Measurements from ENCODE around the gene XPO4.

The XPO4 gene

DNA sequence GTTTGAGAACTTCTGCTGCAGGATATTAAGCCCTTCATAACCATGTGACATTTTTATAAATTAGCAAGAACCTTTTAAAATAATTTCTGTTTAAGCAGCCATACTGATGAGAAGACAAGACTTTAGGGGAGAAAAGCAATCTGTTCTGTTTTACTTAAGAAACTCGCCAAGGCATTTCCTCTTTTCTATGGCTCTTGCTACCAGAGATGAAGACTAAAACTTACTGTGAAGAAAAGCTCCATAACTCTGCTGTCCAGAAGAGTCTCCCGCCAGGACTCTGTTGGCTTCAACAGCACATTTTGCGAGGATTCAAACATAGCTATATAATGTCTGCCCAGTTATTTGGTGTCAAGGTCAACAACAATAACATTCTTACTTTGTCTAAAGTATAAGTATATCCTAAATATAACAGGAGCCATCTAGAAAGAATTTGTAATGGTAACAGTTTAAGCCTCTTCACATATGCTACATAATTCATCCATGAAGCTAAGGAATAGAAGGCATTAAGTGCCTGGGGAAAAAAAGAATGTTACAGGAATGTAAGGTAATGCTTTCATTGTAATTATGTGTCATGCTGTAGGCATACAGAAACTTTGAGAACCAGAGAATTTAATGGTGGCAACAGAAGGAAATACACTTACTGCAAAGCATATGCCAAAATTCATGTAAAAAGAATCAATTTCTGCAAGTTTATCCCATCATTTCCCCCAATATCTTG, 75.5 kb downstream of the XPO4 start:
- DNase-seq (ENCODE audit: low spot score) = no peak

DNA sequence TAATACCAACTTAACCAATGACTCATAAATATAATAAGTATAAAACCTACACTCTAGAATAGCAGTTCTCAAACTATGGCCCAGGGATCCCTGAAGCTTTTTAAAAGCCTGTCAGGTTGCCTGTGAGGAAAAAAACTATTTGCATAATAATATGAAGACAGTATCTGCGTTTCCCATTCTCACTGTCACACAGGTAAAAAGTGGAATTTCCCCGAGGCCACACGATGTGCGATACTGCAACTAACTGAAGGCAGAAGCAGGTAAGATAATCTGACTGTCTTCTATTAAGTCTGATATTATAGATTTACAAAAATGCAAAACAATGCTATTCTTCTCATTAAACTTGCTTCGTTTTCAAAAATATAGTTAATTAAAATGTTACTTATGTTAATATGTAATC, 76.2 kb downstream of the XPO4 start:
- DNase-seq (ENCODE audit: low spot score) = no peak

GRCh38 chr13:20825477-20825875, 77.1 kb downstream of the XPO4 start:
- DNase-seq (ENCODE audit: low spot score) = peak; percentile 5

- peak; percentile 41 for DNase-seq (ENCODE audit: low spot score)
Measured at GRCh38 chr13:20824762-20825476, 77.6 kb downstream of the XPO4 start.

GRCh38 chr13:20823071-20823470, 79.5 kb downstream of the XPO4 start:
- DNase-seq (ENCODE audit: low spot score) = no peak

- no peak for DNase-seq (ENCODE audit: low spot score)
Measured at GRCh38 chr13:20822406-20822805, 80.1 kb downstream of the XPO4 start.

DNA sequence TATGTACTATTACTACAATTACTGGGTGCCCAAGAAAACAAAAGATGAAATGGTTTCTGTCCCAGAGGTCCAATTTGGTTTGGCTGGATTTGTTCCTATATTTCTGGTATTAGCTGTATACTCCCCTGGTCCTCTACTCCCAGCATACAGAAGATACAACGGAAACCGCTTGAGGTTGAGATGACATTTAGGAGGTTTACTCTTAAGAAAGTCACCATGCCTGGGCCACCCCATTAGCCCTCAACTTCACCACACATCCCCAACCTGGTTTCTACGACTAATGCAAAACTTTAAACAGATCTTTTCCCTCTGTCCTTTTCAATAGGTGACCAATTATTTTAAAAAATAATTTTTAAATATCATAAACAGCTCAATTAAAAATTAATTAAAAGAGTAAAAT, 82.8 kb downstream of the XPO4 start:
- DNase-seq (ENCODE audit: low spot score) = no peak

GRCh38 chr13:20815464-20815863, 87.1 kb downstream of the XPO4 start:
- DNase-seq (ENCODE audit: low spot score) = no peak

GRCh38 chr13:20814224-20814910, 88.2 kb downstream of the XPO4 start:
- peak; percentile 83 for DNase-seq (ENCODE audit: low spot score)

DNA sequence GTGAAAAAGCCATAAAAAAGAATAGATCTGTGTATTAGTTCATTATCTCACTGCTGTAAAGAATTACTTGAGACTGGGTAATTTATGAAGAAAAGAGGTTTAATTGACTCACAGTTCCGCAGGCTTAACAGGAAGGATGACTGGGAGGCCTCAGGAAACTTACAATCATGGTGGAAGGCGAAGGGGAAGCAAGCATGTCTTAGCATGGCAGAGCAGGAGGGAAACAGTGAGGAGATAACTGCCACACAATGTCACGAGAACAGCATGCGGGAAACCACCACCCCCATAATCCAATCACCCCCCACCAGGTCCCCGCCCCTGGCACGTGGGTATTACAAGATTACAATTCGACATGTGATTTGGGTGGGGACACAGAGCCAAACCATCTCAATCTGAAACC, 89.7 kb downstream of the XPO4 start:
- DNase-seq (ENCODE audit: low spot score) = no peak

DNA sequence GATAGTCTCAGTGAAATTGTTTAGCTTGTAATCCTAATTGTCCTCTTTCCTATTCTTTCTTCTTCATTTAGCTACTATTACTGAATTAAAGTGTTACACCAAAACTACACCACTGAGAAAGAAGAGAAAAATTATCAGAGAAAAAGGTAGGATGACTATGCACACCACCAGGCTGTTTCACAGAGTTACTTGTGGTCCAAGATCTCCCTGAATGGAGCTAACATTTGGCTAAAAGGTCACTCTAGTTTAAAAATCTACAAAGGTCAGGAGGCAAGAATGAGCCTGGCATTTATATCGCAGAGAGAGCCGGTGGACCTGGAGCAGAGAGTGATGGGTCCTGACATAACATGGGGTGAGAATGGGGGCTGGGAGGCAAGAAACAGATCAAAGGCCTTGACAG, 91.7 kb downstream of the XPO4 start:
- no peak for DNase-seq (ENCODE audit: low spot score)

DNA sequence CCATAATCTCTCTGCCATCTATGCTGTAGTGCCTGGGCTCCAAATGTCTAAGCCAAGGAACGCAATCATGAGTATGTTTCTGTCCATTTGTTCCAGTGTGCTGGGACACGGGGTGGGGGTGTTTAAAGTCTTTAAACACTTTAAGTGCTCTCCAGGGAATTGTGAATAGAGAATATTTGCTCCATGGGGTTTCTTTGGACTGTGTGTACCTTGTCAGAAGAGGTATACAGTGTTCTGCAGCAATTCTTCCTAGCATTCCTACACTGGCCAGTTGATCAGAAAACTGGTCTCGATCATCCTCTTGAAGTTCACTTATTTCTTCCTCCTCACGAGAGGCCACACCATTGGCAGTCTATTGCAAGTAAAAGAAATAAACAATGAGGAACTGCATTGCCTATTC, 93.7 kb downstream of the XPO4 start:
- DNase-seq (ENCODE audit: low spot score) = no peak

DNA sequence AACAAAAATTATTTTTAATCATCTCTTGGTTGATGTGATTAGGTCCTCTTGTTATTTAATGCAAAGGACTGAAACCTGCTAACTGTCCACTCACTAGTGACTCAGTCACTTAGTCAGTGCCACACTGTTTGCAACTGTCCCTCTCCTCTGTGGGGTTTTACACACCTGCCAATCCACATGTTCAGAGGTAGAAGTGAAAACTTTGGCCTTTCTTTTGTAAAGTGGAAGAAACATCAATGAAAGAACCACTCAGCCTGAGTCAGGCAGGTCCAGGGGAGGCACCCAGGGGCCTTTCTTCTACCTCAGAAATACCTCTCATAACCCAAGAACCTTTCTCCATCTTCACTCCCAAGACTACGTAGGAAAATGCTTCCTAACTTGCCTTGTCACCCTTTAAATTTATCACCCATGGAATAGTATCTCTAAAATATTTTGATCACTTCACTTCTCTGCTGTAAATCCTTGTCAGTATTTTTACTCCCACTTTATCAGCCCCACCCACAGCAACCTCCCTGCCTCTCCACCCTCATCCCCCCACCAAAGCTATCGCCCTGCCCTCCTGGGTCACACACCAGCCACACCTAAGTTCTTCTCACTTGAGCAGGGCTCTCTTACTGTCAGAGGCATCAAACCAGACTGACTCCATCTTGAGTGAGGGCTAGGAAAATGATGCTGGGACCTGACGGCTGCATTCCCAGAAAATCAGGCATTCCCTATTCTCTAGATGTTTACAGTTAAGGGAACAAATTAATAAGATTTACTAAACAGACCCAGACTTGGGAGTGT, 99.2 kb downstream of the XPO4 start:
- DNase-seq (ENCODE audit: low spot score) = no peak

DNA sequence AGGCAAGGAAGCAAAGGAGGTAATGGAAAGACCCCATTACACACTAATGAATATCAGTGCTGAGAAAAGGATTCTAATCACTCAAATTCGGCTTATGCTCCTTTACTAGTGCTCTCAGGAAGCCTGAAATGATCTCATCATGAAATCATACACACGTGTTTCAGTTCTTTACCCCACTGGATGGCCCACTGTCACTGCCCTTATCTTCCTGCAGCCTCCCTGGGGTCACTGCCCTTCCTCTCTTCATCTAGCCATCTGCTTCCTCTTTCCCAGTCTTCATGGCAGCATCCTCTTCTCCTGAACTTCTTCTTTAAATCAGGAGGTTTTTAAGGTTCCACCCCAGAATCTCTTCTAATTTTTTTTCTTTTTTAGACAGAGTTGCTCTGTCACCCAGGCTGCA, 100.8 kb downstream of the XPO4 start:
- no peak for DNase-seq (ENCODE audit: low spot score)

- no peak for DNase-seq (ENCODE audit: low spot score)
Measured at GRCh38 chr13:20799726-20800416, 102.7 kb downstream of the XPO4 start.

GRCh38 chr13:20798027-20798426, 104.5 kb downstream of the XPO4 start:
- DNase-seq (ENCODE audit: low spot score) = no peak

GRCh38 chr13:20796791-20797508, 105.6 kb downstream of the XPO4 start:
- DNase-seq (ENCODE audit: low spot score) = no peak

- no peak for DNase-seq (ENCODE audit: low spot score)
Measured at GRCh38 chr13:20789665-20790064, 112.9 kb downstream of the XPO4 start.

DNA sequence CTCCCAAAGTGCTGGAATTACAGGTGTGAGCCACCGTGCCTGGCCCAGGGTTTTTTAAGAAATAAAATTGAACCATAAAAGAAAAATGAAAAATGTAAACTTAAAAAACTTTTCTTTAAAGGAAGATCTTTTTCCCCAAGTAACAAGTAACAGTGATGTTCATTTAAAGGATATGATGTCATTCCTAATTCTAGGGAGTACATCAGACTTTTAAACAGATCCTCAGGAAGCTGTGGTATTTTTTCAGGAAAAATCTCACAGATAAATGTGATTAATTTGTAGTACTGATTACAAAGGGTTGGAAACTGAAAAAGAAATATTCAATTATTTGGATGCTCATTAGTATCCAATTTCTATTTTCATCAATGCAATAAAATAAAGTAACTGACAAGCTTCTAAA, 114.2 kb downstream of the XPO4 start:
- DNase-seq (ENCODE audit: low spot score) = no peak

DNA sequence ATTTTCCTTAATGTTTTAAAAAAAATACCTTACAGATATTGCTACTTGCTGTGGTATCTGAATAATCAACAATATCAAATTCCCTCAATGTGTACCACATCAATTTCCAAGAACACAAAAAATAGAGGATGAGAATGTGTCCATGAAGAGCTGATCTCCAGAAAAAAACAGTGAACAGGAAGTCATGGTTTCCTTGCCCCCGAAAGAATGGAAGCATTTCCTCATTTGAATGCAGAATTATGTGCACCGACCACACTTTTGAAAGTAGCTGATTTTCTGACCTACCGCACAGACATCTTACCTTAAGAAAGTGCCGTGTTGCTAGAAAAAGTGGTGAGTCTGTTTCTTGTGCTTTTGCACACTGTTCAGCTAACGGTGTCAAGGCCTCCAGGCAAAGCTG, 115.4 kb downstream of the XPO4 start:
- no peak for DNase-seq (ENCODE audit: low spot score)

DNA sequence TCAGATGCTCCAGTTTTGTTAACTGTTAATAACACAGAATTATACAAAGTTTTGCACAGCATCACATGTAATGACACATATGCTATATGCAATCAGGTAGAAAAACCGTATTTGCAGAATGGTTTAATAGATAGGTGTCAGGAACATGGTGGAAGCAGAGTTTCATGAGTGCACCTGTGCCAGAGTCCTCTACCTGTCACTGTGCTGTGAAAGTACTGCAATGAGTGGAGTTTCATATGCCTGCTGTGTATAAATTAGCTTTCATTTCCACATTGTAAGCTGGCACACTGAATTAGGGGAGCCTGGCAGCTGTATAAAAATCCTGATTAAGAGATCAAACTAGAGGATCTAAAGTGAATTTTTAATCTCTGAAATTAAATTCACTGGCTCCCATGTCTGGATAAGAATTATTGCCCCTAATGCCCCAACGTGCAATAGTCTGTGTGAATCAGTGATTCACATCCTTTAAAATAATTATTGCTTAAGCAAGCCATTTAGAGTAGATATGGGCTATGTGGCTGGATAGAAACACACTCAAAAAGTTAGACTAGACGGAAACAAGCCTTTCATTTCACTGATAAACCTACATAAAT, 120.3 kb downstream of the XPO4 start:
- DNase-seq (ENCODE audit: low spot score) = no peak

All from AG08396 (cell line).